ENCODE data around the gene MSI2.

The MSI2 gene

GRCh38 chr17:57550016-57550415, 293.7 kb downstream of the MSI2 start:
- no peak for DNase-seq

- no peak for DNase-seq
These were observed 294.5 kb downstream of the MSI2 start for GRCh38 chr17:57550668-57551315.

GRCh38 chr17:57551321-57552079, 295.2 kb downstream of the MSI2 start:
- no peak for DNase-seq

GRCh38 chr17:57552114-57552624, 295.8 kb downstream of the MSI2 start:
- DNase-seq: peak in 1 of 2 donors; percentile 21

- DNase-seq: no peak
These were observed 297.2 kb downstream of the MSI2 start for GRCh38 chr17:57553526-57553925.

- DNase-seq: no peak
These were observed 297.9 kb downstream of the MSI2 start for GRCh38 chr17:57553991-57554825.

GRCh38 chr17:57554826-57555635, 298.7 kb downstream of the MSI2 start:
- DNase-seq: no peak

GRCh38 chr17:57555636-57556175, 299.4 kb downstream of the MSI2 start:
- no peak for DNase-seq

GRCh38 chr17:57556320-57556719, 300.0 kb downstream of the MSI2 start:
- no peak for DNase-seq

- DNase-seq: no peak
These were observed 300.7 kb downstream of the MSI2 start for GRCh38 chr17:57556977-57557376.

- DNase-seq: no peak
These were observed 301.1 kb downstream of the MSI2 start for GRCh38 chr17:57557416-57557815.

GRCh38 chr17:57557834-57558681, 301.7 kb downstream of the MSI2 start:
- no peak for DNase-seq

- DNase-seq: no peak
These were observed 302.9 kb downstream of the MSI2 start for GRCh38 chr17:57559226-57559625.

- DNase-seq: no peak
These were observed 303.5 kb downstream of the MSI2 start for GRCh38 chr17:57559634-57560318.

- DNase-seq: no peak
These were observed 304.0 kb downstream of the MSI2 start for GRCh38 chr17:57560319-57560705.

- DNase-seq: no peak
These were observed 304.9 kb downstream of the MSI2 start for GRCh38 chr17:57561072-57561861.

- DNase-seq: no peak
These were observed 305.9 kb downstream of the MSI2 start for GRCh38 chr17:57562184-57562698.

- no peak for DNase-seq
These were observed 307.6 kb downstream of the MSI2 start for GRCh38 chr17:57563958-57564357.

GRCh38 chr17:57565176-57565575, 308.9 kb downstream of the MSI2 start:
- DNase-seq: no peak

- no peak for DNase-seq
These were observed 310.4 kb downstream of the MSI2 start for GRCh38 chr17:57566721-57567120.

Data from stimulated activated CD4-positive, alpha-beta T cell treated with anti-CD3 and anti-CD28 coated beads, Interleukin-2, amount 100 ng/mL, for 48 hours (primary cell).